K562 (cell line): Measurements from ENCODE around the gene MFAP1. TPM values are rescaled to one million over a fixed set of nuclear protein-coding genes. Genes with fewer than 3 reads are reported as not detected.
A peak's percentile ranks its signal among the peaks of the same experiment; 100 is the strongest.

Experiments used
- ATF7 ChIP-seq: fragments of 450-650 bp; IDR thresholded peaks from 2 replicates; pipeline ENCODE4 v1.7.1; 2014; ENCODE audit warnings: mild to moderate bottlenecking, moderate library complexity
- FOXA3 ChIP-seq, 2 experiments: fragments of 450-650 bp in 1 of 2; sonication (generic) in 1 of 2; formaldehyde crosslinking; IDR thresholded peaks in 1 of 2; conservative IDR thresholded peaks in 1 of 2; 2 replicates each; pipeline versions ENCODE4 v1.4.0 to v1.8.0; 2020 to 2022; ENCODE audit warnings: mild to moderate bottlenecking in 2 of 2, missing genetic modification reagents in 1 of 2
- FOXJ2 ChIP-seq: fragments of 200-800 bp; sonication (Bioruptor generic); IDR thresholded peaks from 2 replicates; pipeline ENCODE4 v1.6.1; 2016; ENCODE audit warnings: missing genetic modification characterization, missing compliant biosample characterization
- HDAC3 ChIP-seq: fragments of 450-650 bp; IDR thresholded peaks from 2 replicates; pipeline ENCODE4 v1.6.1; 2018; ENCODE audit warnings: borderline replicate concordance, mild to moderate bottlenecking, moderate library complexity; ENCODE audit not compliant: partially characterized antibody
- JUND ChIP-seq, 2 experiments: IDR thresholded peaks; 2 replicates in 1 of 2; 3 replicates in 1 of 2; pipeline ENCODE4 v1.6.1; 2011; ENCODE audit warnings: borderline replicate concordance in 2 of 2, low read depth in 2 of 2, low read length in 2 of 2, improper control_type of control experiment in 1 of 2, missing biosample characterization in 1 of 2, missing genetic modification characterization in 1 of 2, missing genetic modification reagents in 1 of 2
- MGA ChIP-seq: fragments of 450-650 bp; IDR thresholded peaks from 2 replicates; pipeline ENCODE4 v1.6.1; 2016; ENCODE audit warnings: mild to moderate bottlenecking, moderate library complexity
- NFIC ChIP-seq: fragments of 450-650 bp; IDR thresholded peaks from 2 replicates; pipeline ENCODE4 v1.6.1; 2017; ENCODE audit warnings: mild to moderate bottlenecking, inconsistent platforms
- RAD21 ChIP-seq, 2 experiments: fragments of 250-450 bp in 1 of 2; fragments of 450-650 bp in 1 of 2; sonication (Bioruptor Pico) in 1 of 2; formaldehyde crosslinking in 1 of 2; IDR thresholded peaks in 1 of 2; conservative IDR thresholded peaks in 1 of 2; 2 replicates each; pipeline versions ENCODE4 v1.4.0 to v1.8.0; 2020 to 2022; ENCODE audit warnings: mild to moderate bottlenecking in 2 of 2, moderate library complexity in 1 of 2
- RCOR1 ChIP-seq, 2 experiments: IDR thresholded peaks; 2 replicates each; pipeline ENCODE4 v1.6.1; 2012; ENCODE audit warnings: low read depth in 2 of 2, low read length in 2 of 2, borderline replicate concordance in 1 of 2, improper control_type of control experiment in 1 of 2
- SNAPC5 ChIP-seq: fragments of 250-450 bp; sonication (Bioruptor Pico); IDR thresholded peaks from 2 replicates; pipeline ENCODE4 v1.8.0; 2021; ENCODE audit warnings: moderate library complexity, mild to moderate bottlenecking, inconsistent platforms
- ZNF175 ChIP-seq: fragments of 200-800 bp; sonication (Bioruptor generic); IDR thresholded peaks from 2 replicates; pipeline ENCODE4 v1.6.1; 2016; ENCODE audit warnings: low read depth, mild to moderate bottlenecking, missing genetic modification characterization, missing compliant biosample characterization
- polyA plus RNA-seq, 8 experiments: library from polyadenylated mRNA; depleted of rRNA in 4 of 8; stranded (reverse) in 5 of 8; unstranded in 3 of 8; fragments of >200 nt; fragmentation: Nextera tagmentation in 2 of 8; fragmentation: Illumina TruSeq in 1 of 8; extraction: Ambion mirVana in 2 of 8; extraction: Trizol in 1 of 8; gene quantifications; 2 replicates each; pipeline versions ENCODE4 v1.2.1 to v1.2.3, GENCODE V29; 2011 to 2014; ENCODE audit warnings: inconsistent platforms in 1 of 8, missing spikeins in 1 of 8
- total RNA-seq, 7 experiments: library from RNA; depleted of rRNA in 6 of 7; stranded (reverse); fragments of >200 nt in 6 of 7; fragmentation: Illumina TruSeq in 2 of 7; extraction: Trizol in 2 of 7; gene quantifications; 2 replicates each; pipeline versions ENCODE4 v1.2.1 to v1.2.3, GENCODE V29; 2011 to 2021; ENCODE audit warnings: low replicate concordance in 1 of 7

The MFAP1 gene
- total and polyA plus RNA-seq, 9 of the 15 experiments (the other 6 are each of a cell fraction or from before 2014, with no cell fraction given): 34.9 to 64.1 (median 48.2) TPM

GRCh38 chr15:43872416-43873020 is 48.0 kb upstream of the MFAP1 start (continued):
- no peak for TF ChIP-seq MGA
- TF ChIP-seq RCOR1 (IDR thresholded peaks at IDR 0.05; ENCODE audit: borderline replicate concordance in 1 of 2, low read depth in 2 of 2, low read length in 2 of 2): 0 out of 4 replicates have a peak, but pooled peaks of 1 of the 2 experiments have one; percentile 23
- TF ChIP-seq HDAC3: no peak
- no peak for TF ChIP-seq FOXA3 (CRISPR knock-in tag; conservative IDR thresholded peaks at IDR 0.05 in 1 of 2, IDR thresholded peaks at IDR 0.05 in 1 of 2)
- no peak for TF ChIP-seq SNAPC5
- TF ChIP-seq NFIC: no peak
- TF ChIP-seq ATF7: no peak
- no peak for TF ChIP-seq JUND (IDR thresholded peaks at IDR 0.05; ENCODE audit: borderline replicate concordance, low read depth, low read length)
- no peak for TF ChIP-seq JUND (tag; IDR thresholded peaks at IDR 0.05; ENCODE audit: borderline replicate concordance, low read depth, low read length)
- TF ChIP-seq ZNF175 (CRISPR knock-in tag): no peak
- no peak for TF ChIP-seq FOXJ2
- peak; percentile 27 to 33; a peak in 2 of 4 replicates for TF ChIP-seq RAD21 (CRISPR knock-in tag; conservative IDR thresholded peaks at IDR 0.05 in 1 of 2, IDR thresholded peaks at IDR 0.05 in 1 of 2)
